Osteocyte (in vitro differentiated cells): ENCODE data around the gene KCMF1. TPM values are rescaled to one million over a fixed set of nuclear protein-coding genes. Genes with fewer than 3 reads are reported as not detected.
A peak's percentile ranks its signal among the peaks of the same experiment; 100 is the strongest.

Experiments used
- DNase-seq: peaks from one replicate; pipeline ENCODE4 v3.0.0; 2021; ENCODE audit warnings: mixed read lengths; ENCODE audit not compliant: unreplicated experiment; ENCODE audit errors: extremely low spot score
- H3K27ac Mint-ChIP-seq: one replicate; pipeline ENCODE4 v1.8.0; 2021; ENCODE audit warnings: mild to moderate bottlenecking, mixed read lengths; ENCODE audit not compliant: unreplicated experiment
- H3K27me3 Mint-ChIP-seq: one replicate; pipeline ENCODE4 v1.8.0; 2021; ENCODE audit warnings: mixed read lengths; ENCODE audit not compliant: unreplicated experiment
- H3K36me3 Mint-ChIP-seq: one replicate; pipeline ENCODE4 v1.8.0; 2021; ENCODE audit warnings: mixed read lengths; ENCODE audit not compliant: unreplicated experiment
- H3K4me1 Mint-ChIP-seq: one replicate; pipeline ENCODE4 v1.8.0; 2021; ENCODE audit warnings: mixed read lengths; ENCODE audit not compliant: unreplicated experiment
- H3K4me3 Mint-ChIP-seq: one replicate; pipeline ENCODE4 v1.8.0; 2021; ENCODE audit warnings: mild to moderate bottlenecking, moderate library complexity, mixed read lengths; ENCODE audit not compliant: unreplicated experiment
- H3K9me3 Mint-ChIP-seq: one replicate; pipeline ENCODE4 v1.8.0; 2021; ENCODE audit warnings: mixed read lengths; ENCODE audit not compliant: unreplicated experiment
- total RNA-seq: library from RNA; stranded (reverse); gene quantifications from 2 replicates; pipeline ENCODE4 v1.2.1, GENCODE V29; 2021
- TF ChIP-seq, protein P1 (sequence below): fragments of 200-600 bp; sonication (generic); IDR thresholded peaks from 2 replicates; pipeline ENCODE4 v1.5.0; 2021; ENCODE audit warnings: antibody characterized with exemption, mild to moderate bottlenecking, moderate library complexity

Gene KCMF1
- total RNA-seq, 1 donor from 2014 or later: 67.2 TPM

DNA sequence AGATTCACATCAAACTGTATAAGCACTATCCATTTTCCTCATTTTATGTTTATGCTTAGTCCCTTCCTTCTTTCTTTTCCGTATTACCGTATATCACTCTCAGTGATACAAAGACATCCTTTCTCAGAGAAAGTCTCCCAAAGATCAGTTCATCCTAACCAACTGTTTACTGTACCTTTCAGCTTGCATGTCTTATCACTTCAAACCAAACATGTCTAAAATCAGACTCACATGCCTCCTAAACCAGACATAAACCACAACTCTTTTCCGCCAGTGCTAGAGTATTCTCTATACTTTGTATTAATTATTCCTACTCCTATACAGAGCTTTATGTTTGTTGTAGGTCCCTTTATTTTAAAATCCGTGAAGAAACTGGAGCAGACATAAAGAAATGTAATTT lies 41.5 kb downstream of the KCMF1 start:
- Mint-ChIP-seq H3K36me3 (peaks cover 8% of the 10 kb centered on the region), H3K27me3 (no peaks in the 10 kb centered on the region), H3K9me3 (no peaks in the 10 kb centered on the region), H3K4me3 (no peak overlapping the region), H3K4me1 (peaks cover 49% of the 10 kb centered on the region), H3K27ac (no peak overlapping the region)
- DNase-seq: no peak
- TF ChIP-seq, protein P1, sequence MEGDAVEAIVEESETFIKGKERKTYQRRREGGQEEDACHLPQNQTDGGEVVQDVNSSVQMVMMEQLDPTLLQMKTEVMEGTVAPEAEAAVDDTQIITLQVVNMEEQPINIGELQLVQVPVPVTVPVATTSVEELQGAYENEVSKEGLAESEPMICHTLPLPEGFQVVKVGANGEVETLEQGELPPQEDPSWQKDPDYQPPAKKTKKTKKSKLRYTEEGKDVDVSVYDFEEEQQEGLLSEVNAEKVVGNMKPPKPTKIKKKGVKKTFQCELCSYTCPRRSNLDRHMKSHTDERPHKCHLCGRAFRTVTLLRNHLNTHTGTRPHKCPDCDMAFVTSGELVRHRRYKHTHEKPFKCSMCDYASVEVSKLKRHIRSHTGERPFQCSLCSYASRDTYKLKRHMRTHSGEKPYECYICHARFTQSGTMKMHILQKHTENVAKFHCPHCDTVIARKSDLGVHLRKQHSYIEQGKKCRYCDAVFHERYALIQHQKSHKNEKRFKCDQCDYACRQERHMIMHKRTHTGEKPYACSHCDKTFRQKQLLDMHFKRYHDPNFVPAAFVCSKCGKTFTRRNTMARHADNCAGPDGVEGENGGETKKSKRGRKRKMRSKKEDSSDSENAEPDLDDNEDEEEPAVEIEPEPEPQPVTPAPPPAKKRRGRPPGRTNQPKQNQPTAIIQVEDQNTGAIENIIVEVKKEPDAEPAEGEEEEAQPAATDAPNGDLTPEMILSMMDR: no peak

DNA sequence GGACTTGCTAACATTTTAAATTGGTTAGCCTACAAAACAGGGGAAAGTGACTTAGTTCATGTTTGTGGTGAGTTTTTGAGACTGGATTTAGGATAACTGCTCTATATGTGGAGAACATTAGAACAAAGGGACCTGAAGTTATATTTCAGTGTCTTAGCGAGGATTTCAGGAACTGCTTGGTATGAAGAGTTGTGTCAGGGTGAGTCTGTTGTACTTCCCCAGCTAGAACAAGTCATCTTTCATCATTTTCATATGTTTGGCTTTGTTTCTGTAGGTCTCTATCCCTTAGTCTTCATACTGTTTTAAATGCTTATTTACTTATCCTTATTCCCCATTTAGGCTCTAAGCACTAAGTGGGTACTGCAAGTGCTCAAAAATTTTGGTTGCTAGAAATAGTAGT lies 41.9 kb downstream of the KCMF1 start:
- H3K27ac Mint-ChIP-seq: no peak overlapping the region
- peaks cover 52% of the 10 kb centered on the region for H3K4me1 Mint-ChIP-seq
- peaks cover 8% of the 10 kb centered on the region for H3K36me3 Mint-ChIP-seq
- no peak for DNase-seq
- TF ChIP-seq, protein P1: no peak
- H3K27me3 Mint-ChIP-seq: no peaks in the 10 kb centered on the region
- H3K4me3 Mint-ChIP-seq: no peak overlapping the region
- no peaks in the 10 kb centered on the region for H3K9me3 Mint-ChIP-seq

DNA sequence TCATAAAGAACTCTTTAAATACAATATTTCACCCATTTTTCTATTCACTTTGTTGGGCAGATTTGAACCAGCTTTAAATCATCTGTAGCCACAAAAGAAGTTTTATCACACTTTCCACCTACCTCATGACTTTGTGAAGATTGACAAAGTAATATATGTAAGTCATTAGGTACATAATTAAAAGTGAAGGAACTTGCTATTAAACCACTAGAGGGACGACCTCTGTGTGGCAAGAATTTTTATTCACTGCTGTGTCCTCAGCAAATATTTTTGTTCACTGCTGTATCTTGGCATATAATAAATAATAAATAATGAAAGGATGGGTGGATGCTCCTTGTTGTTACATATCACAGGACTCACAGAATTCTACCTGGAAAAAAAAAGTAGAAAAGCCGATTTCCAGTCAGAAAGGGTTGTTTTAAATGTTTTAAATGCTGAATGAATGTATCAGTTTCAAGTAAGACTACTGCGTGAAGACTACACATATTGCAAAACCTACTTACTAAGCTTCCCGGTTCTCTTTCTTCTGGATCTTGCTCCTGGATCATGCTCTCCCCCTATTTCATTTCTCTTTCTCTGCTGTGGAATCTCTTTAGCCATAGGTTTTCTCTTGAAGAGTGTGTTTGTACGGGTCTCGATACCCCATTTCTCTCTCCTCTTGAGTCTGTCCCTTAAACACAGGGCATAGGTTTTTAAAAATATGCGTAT lies 44.8 kb downstream of the KCMF1 start:
- H3K36me3 Mint-ChIP-seq: no peaks in the 10 kb centered on the region
- H3K4me1 Mint-ChIP-seq: peaks cover 51% of the 10 kb centered on the region
- TF ChIP-seq, protein P1: peak; percentile 23
- peak overlapping the region; percentile 75 for H3K27ac Mint-ChIP-seq
- H3K9me3 Mint-ChIP-seq: no peaks in the 10 kb centered on the region
- no peak for DNase-seq
- H3K4me3 Mint-ChIP-seq: no peak overlapping the region
- H3K27me3 Mint-ChIP-seq: no peaks in the 10 kb centered on the region

DNA sequence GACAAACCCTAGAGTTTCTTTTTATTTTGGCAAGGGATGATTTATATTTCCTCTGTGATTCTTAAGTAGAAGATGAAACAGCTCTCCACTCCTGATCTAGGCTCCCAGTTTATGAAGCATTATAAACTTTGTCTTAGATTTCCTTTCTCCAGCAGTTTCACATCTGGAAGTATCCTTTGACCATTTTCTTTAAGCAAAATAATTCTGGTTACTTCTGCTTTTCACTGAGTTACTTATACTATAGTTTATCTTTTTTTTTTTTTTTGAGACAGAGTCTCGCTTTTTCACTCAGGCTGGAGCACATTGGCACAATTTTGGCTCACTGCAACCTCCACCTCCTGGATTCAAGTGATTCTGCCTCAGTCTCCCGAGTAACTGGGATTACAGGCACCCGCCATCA lies 45.5 kb downstream of the KCMF1 start:
- H3K4me1 Mint-ChIP-seq: peaks cover 47% of the 10 kb centered on the region

DNA sequence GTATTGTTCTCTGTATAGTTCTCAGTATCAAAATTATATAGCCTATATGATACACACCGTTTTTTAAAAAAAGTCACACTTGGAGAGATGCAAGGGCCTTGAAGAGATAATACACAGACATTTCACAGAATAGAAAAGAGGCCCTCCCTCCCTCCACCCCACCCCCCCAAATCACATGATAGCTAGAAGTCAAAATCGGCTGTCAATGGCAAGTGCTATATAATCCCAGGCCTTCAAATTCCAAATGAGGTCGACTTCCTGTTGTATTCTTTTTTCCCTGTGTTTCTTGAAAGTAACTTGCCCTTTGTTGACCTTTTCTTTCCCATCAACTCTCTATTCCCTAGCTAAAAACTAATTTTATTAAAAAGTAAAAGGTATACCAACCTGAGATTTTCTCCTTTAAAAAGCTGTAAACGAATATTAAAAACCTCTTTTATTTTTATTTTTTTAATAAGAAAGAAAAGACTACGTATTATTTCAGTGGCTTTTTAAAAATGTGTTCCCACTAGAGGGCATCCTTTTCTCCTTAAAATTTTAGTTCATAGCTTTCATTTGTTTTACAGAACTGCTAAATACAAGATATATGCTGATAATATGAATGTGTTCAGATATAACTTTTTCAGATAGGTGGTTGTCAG lies 46.6 kb downstream of the KCMF1 start:
- no peak overlapping the region for H3K4me3 Mint-ChIP-seq
- no peaks in the 10 kb centered on the region for H3K9me3 Mint-ChIP-seq
- H3K36me3 Mint-ChIP-seq: no peaks in the 10 kb centered on the region
- TF ChIP-seq, protein P1: peak; percentile 56
- H3K27me3 Mint-ChIP-seq: no peaks in the 10 kb centered on the region
- H3K27ac Mint-ChIP-seq: peak overlapping the region; percentile 77
- peaks cover 45% of the 10 kb centered on the region for H3K4me1 Mint-ChIP-seq
- no peak for DNase-seq

More for the DNA sequence above, 45.5 kb downstream of the KCMF1 start:
- no peaks in the 10 kb centered on the region for H3K36me3 Mint-ChIP-seq
- no peaks in the 10 kb centered on the region for H3K9me3 Mint-ChIP-seq
- no peak overlapping the region for H3K4me3 Mint-ChIP-seq
- H3K27ac Mint-ChIP-seq: peak overlapping the region; percentile 75
- TF ChIP-seq, protein P1: no peak
- H3K27me3 Mint-ChIP-seq: no peaks in the 10 kb centered on the region
- no peak for DNase-seq
